Colonic mucosa (tissue), 4 donors: Measurements from ENCODE around the gene ARL5B. TPM values are rescaled to one million over a fixed set of nuclear protein-coding genes. Genes with fewer than 3 reads are reported as not detected.
"Not testable (repeated sequence)": the region's sequence is repeated elsewhere in the genome, so short reads cannot be mapped to it uniquely, and the experiment has no call there.

ENCODE experiments used
- DNase-seq: peaks from one replicate; pipeline ENCODE4 v3.0.0-alpha.2; 2020
- H3K27ac ChIP-seq: fragments of 200-600 bp; one replicate; pipeline ENCODE4 v1.8.0; 2021
- H3K27me3 ChIP-seq: fragments of 200-600 bp; one replicate; pipeline ENCODE4 v1.8.0; 2021
- H3K36me3 ChIP-seq: fragments of 200-600 bp; one replicate; pipeline ENCODE4 v1.8.0; 2021
- H3K4me1 ChIP-seq: fragments of 200-600 bp; one replicate; pipeline ENCODE4 v1.8.0; 2021; ENCODE audit warnings: mild to moderate bottlenecking
- H3K4me3 ChIP-seq: fragments of 200-600 bp; one replicate; pipeline ENCODE4 v1.8.0; 2021
- H3K9ac ChIP-seq, 2 donors: one replicate each; pipeline ENCODE4 v1.7.0; 2013; ENCODE audit warnings: control low read depth in 2 of 2, low read depth in 2 of 2, low read length in 2 of 2
- H3K9me3 ChIP-seq: fragments of 200-600 bp; one replicate; pipeline ENCODE4 v1.8.0; 2021
- intact Hi-C: fragments of 100-400 bp; cut with DNase I; formaldehyde crosslinking; loops from one replicate; pipeline ENCODE4 v1.14.1; 2022
- total RNA-seq, 2 donors: library from RNA; stranded (reverse); fragmentation: NEBNext Ultra II Directional in 1 of 2; extraction: Animal tissue kit (Norgen Biotek cat#: 25700) in 1 of 2; gene quantifications; one replicate each; pipeline ENCODE4 v1.2.1, GENCODE V29; 2021
- TF ChIP-seq, protein P1 (sequence below): fragments of 200-600 bp; IDR thresholded peaks from one replicate; pipeline ENCODE4 v1.8.0; 2022; ENCODE audit warnings: antibody characterized with exemption, mild to moderate bottlenecking
- donor health status: healthy.
- donor health status: DM: no; HTN: no; CAD: no.
- donor health status: DM: no; HTN: no; CAD: no.

ARL5B gene
- total RNA-seq, 2 donors from 2014 or later: 14.0 to 31.2 TPM

DNA sequence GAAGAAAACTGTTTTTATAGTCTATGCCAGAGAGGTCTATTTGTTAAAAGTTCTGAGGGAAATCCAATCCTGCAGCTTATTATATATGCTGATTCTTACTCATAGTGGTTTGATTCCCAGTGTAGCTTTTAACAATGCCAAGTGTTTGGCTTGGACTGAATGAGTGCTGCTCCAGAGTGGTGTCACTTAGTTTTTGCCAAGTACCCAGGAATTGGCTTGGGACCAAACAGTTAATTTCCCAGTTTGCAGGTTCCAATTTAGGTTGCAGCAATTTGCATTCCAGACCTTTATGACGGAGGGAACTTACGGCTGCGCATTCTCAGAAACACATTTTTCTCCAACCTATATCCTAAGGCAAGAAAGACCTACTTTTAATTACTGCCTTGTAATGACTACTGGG, 40.2 kb upstream of the ARL5B start:
- TF ChIP-seq, protein P1, sequence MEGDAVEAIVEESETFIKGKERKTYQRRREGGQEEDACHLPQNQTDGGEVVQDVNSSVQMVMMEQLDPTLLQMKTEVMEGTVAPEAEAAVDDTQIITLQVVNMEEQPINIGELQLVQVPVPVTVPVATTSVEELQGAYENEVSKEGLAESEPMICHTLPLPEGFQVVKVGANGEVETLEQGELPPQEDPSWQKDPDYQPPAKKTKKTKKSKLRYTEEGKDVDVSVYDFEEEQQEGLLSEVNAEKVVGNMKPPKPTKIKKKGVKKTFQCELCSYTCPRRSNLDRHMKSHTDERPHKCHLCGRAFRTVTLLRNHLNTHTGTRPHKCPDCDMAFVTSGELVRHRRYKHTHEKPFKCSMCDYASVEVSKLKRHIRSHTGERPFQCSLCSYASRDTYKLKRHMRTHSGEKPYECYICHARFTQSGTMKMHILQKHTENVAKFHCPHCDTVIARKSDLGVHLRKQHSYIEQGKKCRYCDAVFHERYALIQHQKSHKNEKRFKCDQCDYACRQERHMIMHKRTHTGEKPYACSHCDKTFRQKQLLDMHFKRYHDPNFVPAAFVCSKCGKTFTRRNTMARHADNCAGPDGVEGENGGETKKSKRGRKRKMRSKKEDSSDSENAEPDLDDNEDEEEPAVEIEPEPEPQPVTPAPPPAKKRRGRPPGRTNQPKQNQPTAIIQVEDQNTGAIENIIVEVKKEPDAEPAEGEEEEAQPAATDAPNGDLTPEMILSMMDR: no peak
- Histone ChIP-seq H3K27ac (no peak overlapping the region), H3K27me3 (no peaks in the 10 kb centered on the region), H3K9ac (no peak overlapping the region), H3K4me1 (no peaks in the 10 kb centered on the region), H3K4me3 (no peak overlapping the region), H3K9me3 (no peaks in the 10 kb centered on the region), H3K36me3 (no peaks in the 10 kb centered on the region)
- no peak for DNase-seq
- intact Hi-C loops: no loop called here

DNA sequence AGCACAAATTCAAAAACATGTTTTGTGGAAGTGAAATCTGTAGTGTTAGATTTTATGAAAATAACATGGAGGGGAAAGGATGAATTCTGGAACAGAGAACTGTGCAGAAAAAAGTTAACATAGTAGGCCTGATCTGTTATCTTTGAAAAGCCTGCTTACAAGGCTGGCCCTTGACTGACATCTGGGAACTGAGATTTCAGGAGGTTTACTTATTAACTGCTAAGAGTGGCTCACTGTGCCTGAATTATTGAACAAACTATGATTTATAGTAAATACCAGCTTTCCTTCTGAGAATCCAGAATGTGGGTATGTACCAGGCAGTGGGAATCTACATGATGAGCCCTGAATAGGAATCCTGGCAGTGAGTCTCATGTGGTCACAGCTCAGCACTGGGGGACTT, 38.4 kb upstream of the ARL5B start:
- no peak overlapping the region for H3K9ac ChIP-seq
- intact Hi-C loops: no loop called here
- TF ChIP-seq, protein P1: no peak
- no peak for DNase-seq
- no peak overlapping the region for H3K4me3 ChIP-seq
- H3K9me3 ChIP-seq: no peaks in the 10 kb centered on the region
- H3K27ac ChIP-seq: no peak overlapping the region
- H3K4me1 ChIP-seq: no peaks in the 10 kb centered on the region
- no peaks in the 10 kb centered on the region for H3K36me3 ChIP-seq
- no peaks in the 10 kb centered on the region for H3K27me3 ChIP-seq

DNA sequence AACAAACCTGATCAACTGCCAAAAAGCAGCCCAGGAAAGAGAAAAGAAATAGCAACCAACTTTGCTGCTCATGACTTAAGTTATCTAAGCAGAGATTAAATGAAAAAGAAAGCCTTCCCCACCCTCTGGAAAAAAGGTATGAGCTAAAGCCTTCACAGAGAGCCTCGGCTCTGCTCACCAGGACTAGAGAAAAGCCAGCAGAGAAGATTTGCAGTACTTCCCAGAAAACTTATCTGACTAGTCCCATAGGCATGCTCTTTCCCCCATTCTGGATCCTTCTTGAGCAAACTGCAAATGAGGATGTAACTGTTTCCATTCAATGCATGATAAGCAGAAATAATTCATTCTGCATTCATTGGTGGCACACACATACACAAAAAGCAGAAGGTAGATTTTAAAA, 35.6 kb upstream of the ARL5B start:
- H3K9me3 ChIP-seq, H3K27ac ChIP-seq, H3K36me3 ChIP-seq, H3K4me1 ChIP-seq, DNase-seq, intact Hi-C loops, H3K27me3 ChIP-seq, H3K4me3 ChIP-seq, H3K9ac ChIP-seq: not testable (repeated sequence)

DNA sequence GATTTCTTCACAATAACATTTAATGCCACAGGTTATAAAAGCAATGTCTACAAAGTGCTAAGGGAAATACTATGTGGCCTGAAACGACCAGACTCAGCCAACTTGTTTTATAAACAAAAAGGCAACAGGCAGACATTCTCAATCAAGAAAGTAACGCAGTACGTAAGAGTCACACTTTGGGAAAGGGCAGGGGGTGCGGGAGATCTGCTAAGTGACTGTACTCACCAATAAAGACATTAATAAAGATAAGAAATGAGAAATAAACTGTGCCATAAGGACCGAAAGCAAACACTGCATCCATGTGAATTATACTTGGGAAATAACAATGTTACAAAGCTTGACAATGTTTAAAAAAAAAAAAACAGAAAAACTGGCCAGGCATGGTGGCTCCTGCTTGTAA, 33.3 kb upstream of the ARL5B start:
- Histone ChIP-seq H3K36me3 (no peaks in the 10 kb centered on the region), H3K9me3 (no peaks in the 10 kb centered on the region), H3K9ac (no peak overlapping the region), H3K27me3 (no peaks in the 10 kb centered on the region), H3K4me3 (no peak overlapping the region), H3K4me1 (no peaks in the 10 kb centered on the region), H3K27ac (no peak overlapping the region)
- no peak for DNase-seq
- intact Hi-C loops: no loop called here
- TF ChIP-seq, protein P1: no peak

DNA sequence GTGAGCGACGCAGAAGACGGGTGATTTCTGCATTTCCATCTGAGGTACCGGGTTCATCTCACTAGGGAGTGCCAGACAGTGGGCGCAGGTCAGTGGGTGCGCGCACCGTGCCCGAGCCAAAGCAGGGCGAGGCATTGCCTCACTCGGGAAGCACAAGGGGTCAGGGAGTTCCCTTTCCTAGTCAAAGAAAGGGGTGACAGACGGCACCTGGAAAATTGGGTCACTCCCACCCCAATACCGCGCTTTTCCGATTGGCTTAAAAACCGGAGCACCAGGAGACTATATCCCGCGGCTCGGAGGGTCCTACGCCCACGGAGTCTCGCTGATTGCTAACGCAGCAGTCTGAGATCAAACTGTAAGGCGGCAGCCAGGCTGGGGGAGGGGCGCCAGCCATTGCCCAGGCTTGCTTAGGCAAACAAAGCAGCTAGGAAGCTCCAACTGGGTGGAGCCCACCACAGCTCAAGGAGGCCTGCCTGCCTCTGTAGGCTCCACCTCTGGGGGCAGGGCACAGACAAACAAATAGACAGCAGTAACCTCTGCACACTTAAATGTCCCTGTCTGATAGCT, 31.7 kb upstream of the ARL5B start:
- H3K36me3 ChIP-seq, H3K9me3 ChIP-seq, H3K4me1 ChIP-seq, H3K27me3 ChIP-seq, intact Hi-C loops: not testable (repeated sequence)
- Histone ChIP-seq H3K9ac (peak overlapping the region; percentile 19 to 63), H3K27ac (peak overlapping the region; percentile 60), H3K4me3 (peak overlapping the region; percentile 49)
- DNase-seq: peak; percentile 82

DNA sequence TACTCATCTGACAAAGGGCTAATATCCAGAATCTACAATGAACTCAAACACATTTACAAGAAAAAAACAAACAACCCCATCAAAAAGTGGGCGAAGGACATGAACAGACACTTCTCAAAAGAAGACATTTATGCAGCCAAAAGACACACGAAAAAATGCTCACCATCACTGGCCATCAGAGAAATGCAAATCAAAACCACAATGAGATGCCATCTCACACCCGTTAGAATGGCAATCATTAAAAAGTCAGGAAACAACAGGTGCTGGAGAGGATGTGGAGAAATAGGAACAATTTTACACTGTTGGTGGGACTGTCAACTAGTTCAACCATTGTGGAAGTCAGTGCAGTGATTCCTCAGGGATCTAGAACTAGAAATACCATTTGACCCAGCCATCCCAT, 26.7 kb upstream of the ARL5B start:
- DNase-seq, H3K27ac ChIP-seq, intact Hi-C loops, H3K9me3 ChIP-seq, H3K4me3 ChIP-seq, H3K36me3 ChIP-seq, H3K4me1 ChIP-seq, H3K9ac ChIP-seq, H3K27me3 ChIP-seq: not testable (repeated sequence)

DNA sequence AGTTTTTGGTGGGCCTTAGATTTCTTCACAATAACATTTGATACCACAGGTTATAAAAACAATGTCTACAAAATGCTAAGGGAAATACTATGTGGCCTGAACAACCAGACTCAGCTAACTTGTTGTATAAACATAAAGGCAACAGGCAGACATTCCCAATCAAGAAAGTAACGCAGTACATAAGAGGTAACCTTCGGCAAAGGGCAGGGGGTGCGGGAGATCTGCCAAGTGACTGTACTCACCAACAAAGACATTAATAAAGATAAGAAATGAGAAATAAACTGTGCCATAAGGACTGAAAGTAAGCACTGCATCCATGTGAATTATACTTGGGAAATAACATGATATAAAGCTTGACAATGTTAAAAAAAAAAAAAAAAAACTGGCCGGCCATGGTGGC, 23.2 kb upstream of the ARL5B start:
- TF ChIP-seq, protein P1: no peak
- intact Hi-C loops: no loop called here
- Histone ChIP-seq H3K36me3 (no peaks in the 10 kb centered on the region), H3K27me3 (no peaks in the 10 kb centered on the region), H3K4me3 (no peak overlapping the region), H3K9me3 (no peaks in the 10 kb centered on the region), H3K27ac (no peak overlapping the region), H3K4me1 (no peaks in the 10 kb centered on the region), H3K9ac (no peak overlapping the region)
- no peak for DNase-seq

DNA sequence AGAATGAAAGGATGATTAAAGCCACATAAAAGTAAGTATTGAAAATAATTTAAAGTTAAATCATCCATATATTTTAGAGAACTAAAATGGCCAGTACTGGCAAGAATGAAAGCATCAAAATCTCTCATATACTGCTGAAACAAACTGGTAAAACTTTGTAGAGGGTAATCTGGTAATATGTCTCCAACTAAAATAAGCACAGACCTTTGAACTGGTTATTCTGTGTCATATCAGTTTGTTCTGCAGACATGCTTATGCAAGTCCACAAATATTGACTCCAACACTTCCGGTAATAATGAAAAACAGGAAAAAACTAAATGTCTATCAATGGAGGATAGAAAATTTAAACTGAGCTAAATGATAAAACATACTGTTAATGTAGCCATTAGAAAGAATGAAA, 21.8 kb upstream of the ARL5B start:
- H3K9me3 ChIP-seq, H3K27ac ChIP-seq, H3K27me3 ChIP-seq, H3K4me3 ChIP-seq, H3K36me3 ChIP-seq, DNase-seq, H3K4me1 ChIP-seq, intact Hi-C loops, H3K9ac ChIP-seq: not testable (repeated sequence)

DNA sequence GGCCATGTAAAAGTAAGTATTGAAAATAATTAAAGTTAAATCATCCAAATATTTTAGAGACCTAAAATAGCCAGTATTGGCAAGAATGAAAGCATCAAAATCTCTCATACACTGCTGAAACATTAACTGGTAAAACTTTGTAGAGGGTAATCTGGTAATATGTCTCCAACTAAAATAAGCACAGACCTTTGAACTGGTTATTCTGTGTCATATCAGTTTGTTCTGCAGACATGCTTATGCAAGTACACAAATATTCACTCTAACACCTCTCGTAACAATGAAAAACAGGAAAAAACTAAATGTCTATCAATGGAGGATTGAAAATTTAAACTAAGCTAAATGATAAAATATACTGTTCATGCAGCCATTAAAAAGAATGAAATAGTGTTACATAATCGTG, 19.5 kb upstream of the ARL5B start:
- H3K9me3 ChIP-seq, DNase-seq, H3K36me3 ChIP-seq, H3K27me3 ChIP-seq, H3K27ac ChIP-seq, intact Hi-C loops, H3K9ac ChIP-seq, H3K4me3 ChIP-seq, H3K4me1 ChIP-seq: not testable (repeated sequence)
